Measurements from ENCODE around the gene ZNF543. TPM values are rescaled to one million over a fixed set of nuclear protein-coding genes. Genes with fewer than 3 reads are reported as not detected.

Gene ZNF543
- polyA plus RNA-seq, 1 donor from 2014 or later = 9.3 TPM

Other genes with a start within 250 kb of the ZNF543 start
- not detected in 2 replicates for gene USP29, start 200.5 kb upstream of the ZNF543 start, polyA plus RNA-seq
- gene ZIM3, start 175.3 kb upstream of the ZNF543 start, polyA plus RNA-seq = not detected in 2 replicates
- not detected in 2 replicates for gene DUXA, start 153.0 kb upstream of the ZNF543 start, polyA plus RNA-seq
- gene ZNF264, start 129.0 kb upstream of the ZNF543 start, polyA plus RNA-seq = 10.4 and 16.9 TPM in 2 replicates
- 1.6 and 2.0 TPM in 2 replicates for gene AURKC, start 89.4 kb upstream of the ZNF543 start, polyA plus RNA-seq
- 4.9 and 6.6 TPM in 2 replicates for gene ZNF805, start 79.8 kb upstream of the ZNF543 start, polyA plus RNA-seq
- gene ZNF460, start 40.0 kb upstream of the ZNF543 start, polyA plus RNA-seq = 11.2 and 23.4 TPM in 2 replicates
- 20.6 and 23.0 TPM in 2 replicates for gene ZNF304, start 30.8 kb downstream of the ZNF543 start, polyA plus RNA-seq
- gene TRAPPC2B, start 43.1 kb downstream of the ZNF543 start, polyA plus RNA-seq = 42.6 and 60.5 TPM in 2 replicates
- gene ZNF547, start 43.1 kb downstream of the ZNF543 start, polyA plus RNA-seq = 11.6 and 13.1 TPM in 2 replicates
- 59.0 and 78.7 TPM in 2 replicates for gene ZNF548, start 69.4 kb downstream of the ZNF543 start, polyA plus RNA-seq
- 26.3 and 32.1 TPM in 2 replicates for gene ZNF17, start 90.7 kb downstream of the ZNF543 start, polyA plus RNA-seq
- gene ZNF749, start 114.9 kb downstream of the ZNF543 start, polyA plus RNA-seq = 22.1 and 24.2 TPM in 2 replicates
- gene VN1R1, start 136.7 kb downstream of the ZNF543 start, polyA plus RNA-seq = 5.4 and 6.2 TPM in 2 replicates
- gene ZNF772, start 157.1 kb downstream of the ZNF543 start, polyA plus RNA-seq = 24.0 and 29.7 TPM in 2 replicates
- 34.5 and 46.3 TPM in 2 replicates for gene ZNF419, start 167.3 kb downstream of the ZNF543 start, polyA plus RNA-seq
- 17.2 and 23.3 TPM in 2 replicates for gene ZNF773, start 179.5 kb downstream of the ZNF543 start, polyA plus RNA-seq
- gene ZNF549, start 206.9 kb downstream of the ZNF543 start, polyA plus RNA-seq = 17.9 and 24.0 TPM in 2 replicates
- gene ZNF550, start 239.4 kb downstream of the ZNF543 start, polyA plus RNA-seq = 21.5 and 21.9 TPM in 2 replicates

All from neural cell (in vitro differentiated cells).